Fibroblast of pulmonary artery (primary cell): ENCODE results near the gene CARS2.

ENCODE experiments used
- DNase-seq: peaks from one replicate; pipeline ENCODE4 v3.0.0-alpha.2; 2010; ENCODE audit warnings: low read depth
- H3K4me3 ChIP-seq: replicated peaks from 2 replicates; pipeline ENCODE4 v1.5.1; 2011; ENCODE audit warnings: low read depth, mild to moderate bottlenecking, control low read depth, low read length, moderate library complexity
- CTCF ChIP-seq: IDR thresholded peaks from 2 replicates; pipeline ENCODE4 v1.5.1; 2011; ENCODE audit warnings: mild to moderate bottlenecking, control low read depth, low read length, inconsistent platforms; ENCODE audit errors: missing control alignments

Gene CARS2

GRCh38 chr13:110715395-110716246, 9.7 kb upstream of the CARS2 start:
- peak; percentile 100 for DNase-seq
- no peak for TF ChIP-seq CTCF
- H3K4me3 ChIP-seq = peak overlapping the region; percentile 96

- TF ChIP-seq CTCF = peak; percentile 11
- DNase-seq = peak; percentile 50
- peak overlapping the region; percentile 96 for H3K4me3 ChIP-seq
Measured at GRCh38 chr13:110714797-110715394, 9.0 kb upstream of the CARS2 start.

GRCh38 chr13:110713981-110714796, 8.3 kb upstream of the CARS2 start:
- peak; percentile 47 for DNase-seq

GRCh38 chr13:110713642-110713952, 7.7 kb upstream of the CARS2 start, which contains the start of gene ING1:
Gene ING1, plus strand, starts transcription at chr13:110713700. Its CDS starts 450 bp downstream, at chr13:110714150.
- no peak for TF ChIP-seq CTCF
- no peak for DNase-seq
- H3K4me3 ChIP-seq = peak within 1 kb of the TSS; percentile 96

More at GRCh38 chr13:110713981-110714796, 8.3 kb upstream of the CARS2 start:
- no peak for TF ChIP-seq CTCF
- peak overlapping the region; percentile 96 for H3K4me3 ChIP-seq

DNA sequence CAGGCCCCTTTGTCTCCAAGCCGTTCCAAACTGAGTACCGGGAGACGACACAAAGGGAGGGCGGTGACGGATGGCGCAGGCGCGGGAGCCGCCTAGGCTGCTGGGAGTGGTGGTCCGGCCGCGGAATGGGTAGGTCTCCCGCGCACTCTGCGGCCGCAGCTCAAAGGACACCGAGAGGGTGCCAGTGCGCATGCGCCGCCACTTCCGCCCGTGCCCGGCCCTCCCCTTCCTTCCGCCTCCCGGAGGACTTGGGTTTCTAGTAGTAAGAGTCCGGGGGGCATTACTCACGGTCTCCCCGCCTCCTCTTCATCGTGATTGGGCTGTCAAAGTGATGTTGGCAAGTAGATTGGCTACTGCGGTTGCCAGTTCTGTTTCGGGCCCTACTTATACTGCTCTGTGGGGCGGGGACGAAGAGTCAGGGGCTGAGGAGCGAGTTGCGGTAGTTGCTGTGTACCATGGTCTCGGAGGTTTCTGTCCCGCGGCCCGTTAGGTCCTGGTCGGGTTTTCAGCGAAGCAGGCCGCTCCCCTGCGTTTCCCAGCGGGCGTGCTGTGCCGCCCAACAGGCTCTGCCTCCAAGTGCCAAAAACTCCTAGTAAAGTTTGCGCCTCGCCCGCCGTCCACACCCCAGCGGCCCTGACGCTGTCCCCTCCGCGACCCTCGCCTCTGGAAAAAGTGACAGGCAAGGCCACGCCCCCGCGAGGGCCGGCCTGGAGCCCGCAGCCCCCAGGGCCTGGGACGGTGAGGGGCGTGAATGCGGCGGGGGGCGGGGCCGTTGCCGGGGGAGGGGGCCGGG, 7.1 kb upstream of the CARS2 start:
- no peak for TF ChIP-seq CTCF
- DNase-seq = peak; percentile 100
- peak overlapping the region; percentile 96 for H3K4me3 ChIP-seq
